Suprapubic skin (tissue), 4 donors: ENCODE data around the gene ADORA3. TPM values are rescaled to one million over a fixed set of nuclear protein-coding genes. Genes with fewer than 3 reads are reported as not detected.

Source experiments
- DNase-seq, 2 donors: peaks; one replicate each; pipeline ENCODE4 v3.0.0-alpha.2; 2019; ENCODE audit warnings: low spot score in 2 of 2
- H3K27ac ChIP-seq: fragments of 200-600 bp; sonication (generic); one replicate; pipeline ENCODE4 v1.5.1; 2019
- H3K27me3 ChIP-seq: fragments of 200-600 bp; sonication (generic); one replicate; pipeline ENCODE4 v1.5.1; 2019
- H3K36me3 ChIP-seq: fragments of 200-600 bp; sonication (generic); one replicate; pipeline ENCODE4 v1.5.1; 2019
- H3K4me1 ChIP-seq: fragments of 200-600 bp; sonication (generic); one replicate; pipeline ENCODE4 v1.5.1; 2019
- H3K4me3 ChIP-seq: fragments of 200-600 bp; sonication (generic); one replicate; pipeline ENCODE4 v1.5.1; 2019; ENCODE audit warnings: mild to moderate bottlenecking
- H3K9me3 ChIP-seq: fragments of 200-600 bp; sonication (generic); one replicate; pipeline ENCODE4 v1.5.1; 2019
- EP300 ChIP-seq: sonication (generic); formaldehyde crosslinking; IDR thresholded peaks from one replicate; pipeline ENCODE4 v1.6.1; 2017; ENCODE audit warnings: antibody characterized with exemption
- POLR2A ChIP-seq, 2 donors: fragments of 450-650 bp; IDR thresholded peaks; one replicate each; pipeline ENCODE4 v1.6.1; 2017; ENCODE audit warnings: antibody characterized with exemption in 2 of 2, mild to moderate bottlenecking in 2 of 2, moderate library complexity in 2 of 2
- POLR2AphosphoS5 ChIP-seq, 3 donors: sonication (generic); formaldehyde crosslinking; IDR thresholded peaks; one replicate each; pipeline ENCODE4 v1.6.1; 2017; ENCODE audit warnings: antibody characterized with exemption in 3 of 3
- WGBS: methylation state at CpG from one replicate; pipeline ENCODE4 v1.1.5; 2018; 5-methylcytosine and 5-hydroxymethylcytosine counted together
- total RNA-seq, 4 donors: library from RNA; depleted of rRNA; stranded (reverse); fragments of >200 nt; gene quantifications; one replicate each; pipeline ENCODE4 v1.1.0, GENCODE V29; 2016
- TF ChIP-seq, protein P1 (sequence below), 2 donors: fragments of 200-600 bp in 1 of 2; fragments of 450-650 bp in 1 of 2; sonication (generic) in 1 of 2; IDR thresholded peaks; one replicate each; pipeline ENCODE4 v1.5.1; 2016 to 2019; ENCODE audit warnings: antibody characterized with exemption in 2 of 2, mild to moderate bottlenecking in 1 of 2, moderate library complexity in 1 of 2

ADORA3 gene
- total RNA-seq, 4 donors from 2014 or later = 0.64 to 2.0 (median 0.85) TPM; not detected in 1

DNA sequence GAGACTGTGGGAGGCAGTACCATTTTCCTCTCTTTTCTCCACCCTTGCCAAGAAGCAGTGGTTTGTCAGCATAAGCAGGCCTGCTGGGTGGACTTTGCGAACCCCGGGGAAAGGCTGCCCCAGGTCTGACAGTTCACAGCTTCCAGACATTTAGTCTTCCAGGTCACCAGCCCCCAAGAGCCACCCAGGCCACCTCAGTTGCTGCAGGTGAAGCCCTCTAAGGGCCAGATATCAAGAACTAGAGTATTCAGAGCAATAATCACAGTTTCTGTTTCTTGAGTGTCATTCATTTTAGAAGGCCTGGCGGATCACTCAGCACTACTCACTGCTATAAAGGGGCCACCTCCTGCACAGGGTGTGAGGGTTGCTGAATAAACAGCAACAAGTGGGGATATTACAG is 9.5 kb upstream of the ADORA3 start:
- H3K4me1 ChIP-seq = peaks cover 63% of the 10 kb centered on the region
- no peak for DNase-seq
- H3K4me3 ChIP-seq = no peak overlapping the region
- no peaks in the 10 kb centered on the region for H3K36me3 ChIP-seq
- no peak for TF ChIP-seq POLR2AphosphoS5 (IDR thresholded peaks at IDR 0.05)
- TF ChIP-seq, protein P1, sequence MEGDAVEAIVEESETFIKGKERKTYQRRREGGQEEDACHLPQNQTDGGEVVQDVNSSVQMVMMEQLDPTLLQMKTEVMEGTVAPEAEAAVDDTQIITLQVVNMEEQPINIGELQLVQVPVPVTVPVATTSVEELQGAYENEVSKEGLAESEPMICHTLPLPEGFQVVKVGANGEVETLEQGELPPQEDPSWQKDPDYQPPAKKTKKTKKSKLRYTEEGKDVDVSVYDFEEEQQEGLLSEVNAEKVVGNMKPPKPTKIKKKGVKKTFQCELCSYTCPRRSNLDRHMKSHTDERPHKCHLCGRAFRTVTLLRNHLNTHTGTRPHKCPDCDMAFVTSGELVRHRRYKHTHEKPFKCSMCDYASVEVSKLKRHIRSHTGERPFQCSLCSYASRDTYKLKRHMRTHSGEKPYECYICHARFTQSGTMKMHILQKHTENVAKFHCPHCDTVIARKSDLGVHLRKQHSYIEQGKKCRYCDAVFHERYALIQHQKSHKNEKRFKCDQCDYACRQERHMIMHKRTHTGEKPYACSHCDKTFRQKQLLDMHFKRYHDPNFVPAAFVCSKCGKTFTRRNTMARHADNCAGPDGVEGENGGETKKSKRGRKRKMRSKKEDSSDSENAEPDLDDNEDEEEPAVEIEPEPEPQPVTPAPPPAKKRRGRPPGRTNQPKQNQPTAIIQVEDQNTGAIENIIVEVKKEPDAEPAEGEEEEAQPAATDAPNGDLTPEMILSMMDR (IDR thresholded peaks at IDR 0.05) = no peak
- 87% methylated on average over 2 of the region's 3 CpGs for WGBS
- H3K27ac ChIP-seq = no peak overlapping the region
- H3K9me3 ChIP-seq = no peaks in the 10 kb centered on the region
- H3K27me3 ChIP-seq = no peaks in the 10 kb centered on the region

DNA sequence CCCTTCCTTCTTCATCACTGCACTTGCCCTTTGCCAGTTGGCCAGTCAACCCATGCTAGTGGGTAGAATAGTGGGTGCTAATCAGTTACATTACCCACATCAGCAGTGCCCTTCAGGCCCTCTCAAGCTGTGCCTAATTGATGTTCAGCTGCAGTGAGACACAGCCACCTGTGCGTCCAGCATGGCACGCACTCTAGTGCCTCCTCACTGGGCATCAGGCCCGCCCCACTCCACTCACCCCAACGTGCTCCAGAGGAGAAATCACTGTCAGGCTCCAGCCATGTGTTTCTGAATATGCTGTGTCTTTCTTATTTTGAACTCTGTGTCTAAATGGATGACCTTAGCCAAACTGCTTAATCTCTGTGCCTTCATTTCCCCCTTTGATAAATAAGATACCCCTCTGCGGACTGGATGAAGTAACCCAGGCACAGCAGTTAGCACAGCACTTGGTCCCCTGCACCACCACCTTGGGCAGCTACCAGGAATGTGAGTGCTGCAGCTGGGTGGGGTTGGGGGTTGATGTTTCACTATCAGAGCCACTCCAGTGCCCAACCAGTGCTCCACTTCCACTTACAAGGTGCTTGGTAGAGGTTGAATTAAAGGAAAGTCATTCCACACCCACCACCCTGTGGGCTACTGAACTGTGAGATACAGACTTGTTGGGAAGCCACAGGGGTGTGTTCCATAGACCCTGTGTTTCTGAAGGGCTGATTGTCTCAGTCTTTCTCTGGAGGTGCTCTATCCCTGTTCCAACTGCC is 8.9 kb upstream of the ADORA3 start:
- Histone ChIP-seq H3K27me3 (no peaks in the 10 kb centered on the region), H3K27ac (no peak overlapping the region), H3K4me3 (no peak overlapping the region), H3K36me3 (no peaks in the 10 kb centered on the region), H3K9me3 (no peaks in the 10 kb centered on the region), H3K4me1 (peaks cover 69% of the 10 kb centered on the region)
- no peak for TF ChIP-seq POLR2AphosphoS5 (IDR thresholded peaks at IDR 0.05)
- TF ChIP-seq, protein P1 (IDR thresholded peaks at IDR 0.05) = no peak
- no peak for TF ChIP-seq EP300
- TF ChIP-seq POLR2A (IDR thresholded peaks at IDR 0.05) = no peak
- DNase-seq = no peak
- WGBS = 85% methylated on average over 5 of the region's 5 CpGs

DNA sequence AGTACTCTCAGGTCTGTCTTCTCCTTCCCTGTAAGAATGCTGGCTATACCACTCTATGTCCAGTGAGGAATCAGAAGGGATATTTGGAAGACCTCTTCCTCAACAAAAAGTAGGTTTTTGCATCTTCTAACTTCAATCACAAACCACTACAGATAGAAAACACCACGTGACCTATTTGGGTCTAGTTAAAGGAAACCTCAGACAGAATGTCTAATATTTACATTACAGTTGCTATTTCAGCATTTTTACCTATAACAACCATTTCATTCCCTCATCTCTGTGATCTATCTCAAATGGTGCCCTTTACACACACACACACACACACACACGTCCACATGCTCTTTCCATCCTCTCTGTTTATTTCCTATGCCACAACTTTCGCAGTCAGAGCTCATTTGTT is 7.9 kb upstream of the ADORA3 start:
- Histone ChIP-seq H3K36me3 (no peaks in the 10 kb centered on the region), H3K4me3 (no peak overlapping the region), H3K4me1 (peaks cover 68% of the 10 kb centered on the region), H3K27ac (no peak overlapping the region), H3K27me3 (no peaks in the 10 kb centered on the region), H3K9me3 (no peaks in the 10 kb centered on the region)
- no peak for DNase-seq
- WGBS = 92% methylated on average over 3 of the region's 3 CpGs
- TF ChIP-seq, protein P1 (IDR thresholded peaks at IDR 0.05) = no peak
- TF ChIP-seq EP300 (no peak), POLR2A (IDR thresholded peaks at IDR 0.05) (no peak), POLR2AphosphoS5 (IDR thresholded peaks at IDR 0.05) (no peak)

DNA sequence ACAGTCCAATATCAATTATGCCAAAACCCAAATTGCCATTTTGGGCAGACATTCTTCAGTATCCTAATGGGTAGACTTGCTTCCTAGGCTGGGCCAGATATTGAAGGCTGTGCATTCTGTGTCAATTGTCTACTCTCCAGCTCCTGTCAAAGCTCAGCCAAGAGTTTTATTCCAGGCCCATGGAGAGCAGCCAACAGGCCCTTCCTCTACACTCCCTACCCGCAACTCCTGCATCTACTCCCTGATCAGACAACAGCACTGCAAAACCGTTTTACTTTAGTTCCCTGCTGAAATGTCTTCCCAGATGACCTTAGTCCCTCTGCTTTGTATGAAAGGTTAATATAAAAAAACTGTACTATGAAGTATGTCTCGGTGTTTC is 6.6 kb upstream of the ADORA3 start:
- Histone ChIP-seq H3K4me1 (peaks cover 54% of the 10 kb centered on the region), H3K36me3 (no peaks in the 10 kb centered on the region), H3K27ac (no peak overlapping the region), H3K27me3 (no peaks in the 10 kb centered on the region), H3K9me3 (no peaks in the 10 kb centered on the region), H3K4me3 (no peak overlapping the region)
- DNase-seq = no peak
- 40% methylated on average over 3 of the region's 3 CpGs for WGBS
- TF ChIP-seq POLR2A (IDR thresholded peaks at IDR 0.05) (no peak), POLR2AphosphoS5 (IDR thresholded peaks at IDR 0.05) (no peak), EP300 (no peak)
- TF ChIP-seq, protein P1 (IDR thresholded peaks at IDR 0.05) = no peak

DNA sequence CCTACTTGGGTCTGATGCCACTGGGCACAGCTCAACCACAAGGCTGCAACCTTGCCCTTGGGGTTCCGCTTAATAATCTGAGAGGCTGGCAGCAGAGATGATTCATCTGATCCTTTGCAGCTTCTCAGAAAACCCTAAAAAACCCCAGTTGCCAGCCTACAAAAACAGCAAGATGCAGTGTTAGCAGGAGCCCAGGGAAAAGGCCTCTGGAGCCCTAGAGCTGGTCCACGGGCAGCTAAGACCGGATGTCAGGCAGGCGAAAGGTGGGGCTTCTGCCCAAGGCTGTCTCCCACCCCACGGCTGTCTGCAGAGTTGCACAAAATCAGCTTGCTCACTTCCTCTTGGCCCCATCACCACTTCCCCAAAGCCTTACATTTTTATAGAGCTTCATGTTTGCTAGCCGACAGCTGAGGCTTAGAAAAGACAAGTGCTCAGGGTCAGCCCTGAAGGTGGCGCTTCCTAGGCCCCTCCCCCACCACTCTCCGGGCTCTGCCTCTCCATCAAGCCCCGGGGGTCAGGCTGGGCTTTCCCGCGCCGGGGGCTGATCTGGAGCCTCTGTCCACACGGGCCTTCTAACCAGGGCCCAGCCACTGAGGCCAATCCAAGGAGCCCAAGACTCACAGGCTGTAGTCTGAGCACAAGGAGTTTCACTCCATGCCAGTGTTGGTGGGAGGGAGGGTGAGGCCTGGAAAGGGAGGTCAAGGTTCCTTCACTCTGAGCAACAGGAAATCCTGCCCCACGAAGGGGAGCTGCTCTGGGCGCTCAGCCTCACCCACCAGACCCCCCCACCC is 4.2 kb upstream of the ADORA3 start:
- H3K4me3 ChIP-seq = peak overlapping the region; percentile 42
- 17% methylated on average over 12 of the region's 15 CpGs for WGBS
- H3K4me1 ChIP-seq = peaks cover 38% of the 10 kb centered on the region
- TF ChIP-seq POLR2AphosphoS5 (IDR thresholded peaks at IDR 0.05) (no peak), EP300 (no peak), POLR2A (IDR thresholded peaks at IDR 0.05) (no peak)
- TF ChIP-seq, protein P1 (IDR thresholded peaks at IDR 0.05) = no peak
- DNase-seq = peak; percentile 87
- H3K27ac ChIP-seq = peak overlapping the region; percentile 91
- no peaks in the 10 kb centered on the region for H3K27me3 ChIP-seq
- H3K9me3 ChIP-seq = no peaks in the 10 kb centered on the region
- no peaks in the 10 kb centered on the region for H3K36me3 ChIP-seq
